HCT116 (cell line): Measurements from ENCODE around the gene SH3D19. TPM values are rescaled to one million over a fixed set of nuclear protein-coding genes. Genes with fewer than 3 reads are reported as not detected.

Source experiments
- ATAC-seq: fragments of 200-7000 bp; cut with Tn5 transposase; 2 replicates; pipeline ENCODE4 v1.9.1; 2020; ENCODE audit warnings: mild to moderate bottlenecking, moderate library complexity
- BruUV-seq: library from RNA; stranded (reverse); fragments of 400-500 nt; replicated peaks from 2 replicates; lab custom pipeline; 2021; lab: Mats Ljungman, UMichigan
- CTCF ChIA-PET: fragments of 300-600 bp; sonication (Branson Sonifier 250); formaldehyde crosslinking; loops from one replicate; lab custom pipeline; 2021; ENCODE audit warnings: antibody characterized with exemption; lab: Charles Lee
- POLR2A ChIA-PET: fragments of 300-600, 350-600 bp; sonication (Branson Sonifier 250); formaldehyde crosslinking; loops from one replicate; lab custom pipeline; 2021; ENCODE audit warnings: antibody characterized with exemption; lab: Charles Lee
- RAD21 ChIA-PET, 2 experiments: fragments of 300-600 bp; sonication (Branson Sonifier 250); formaldehyde crosslinking; loops; one replicate each; lab custom pipeline; 2023; ENCODE audit warnings: low total read pairs in 2 of 2; ENCODE audit not compliant: uncharacterized antibody in 2 of 2, unreplicated experiment in 2 of 2, low non-redundant PET in 1 of 2; lab: Charles Lee
- DNase-seq: peaks from one replicate; pipeline ENCODE4 v3.0.0-alpha.2; 2010; ENCODE audit warnings: low read depth, low spot score
- H2AFZ ChIP-seq: fragments of 200-600 bp; shearing (Covaris generic), sonication (generic); 2 replicates; pipeline ENCODE4 v1.6.1; 2017; ENCODE audit warnings: low read depth, mixed run types, mixed read lengths, antibody characterized with exemption, low read length; ENCODE audit not compliant: poor library complexity, severe bottlenecking
- H3K27ac ChIP-seq: 2 replicates; pipeline ENCODE4 v1.5.1; 2012; ENCODE audit warnings: low read depth, low read length
- H3K27me3 ChIP-seq: fragments of 200-600 bp; sonication (generic); 2 replicates; pipeline ENCODE4 v1.6.1; 2016; ENCODE audit warnings: mixed run types, low read length, mixed read lengths; ENCODE audit not compliant: insufficient read depth
- H3K36me3 ChIP-seq, 2 experiments: fragments of 200-500 bp in 1 of 2; fragments of 200-600 bp in 1 of 2; sonication (Bioruptor generic) in 1 of 2; sonication (generic) in 1 of 2; 2 replicates each; pipeline versions ENCODE4 v1.5.1 to v1.6.1; 2014 to 2016; ENCODE audit warnings: low read length in 2 of 2, inconsistent platforms in 1 of 2, mixed read lengths in 1 of 2, mixed run types in 1 of 2; ENCODE audit not compliant: insufficient read depth in 2 of 2, control insufficient read depth in 1 of 2
- H3K4me1 ChIP-seq, 2 experiments: fragments of 200-600 bp in 1 of 2; sonication (generic) in 1 of 2; 2 replicates each; pipeline versions ENCODE4 v1.5.1 to v1.6.1; 2012 to 2017; ENCODE audit warnings: low read length in 2 of 2, inconsistent platforms in 1 of 2, mild to moderate bottlenecking in 1 of 2, mixed read lengths in 1 of 2, mixed run types in 1 of 2, moderate library complexity in 1 of 2; ENCODE audit not compliant: insufficient read depth in 2 of 2, control insufficient read depth in 1 of 2
- H3K4me2 ChIP-seq: fragments of 200-600 bp; sonication (generic); 2 replicates; pipeline ENCODE4 v1.6.1; 2017; ENCODE audit warnings: mixed run types, low read length, mixed read lengths
- H3K4me3 ChIP-seq, 2 experiments: fragments of 200-600 bp in 1 of 2; sonication (generic) in 1 of 2; replicated peaks in 1 of 2; 2 replicates each; pipeline ENCODE4 v1.5.1; 2011 to 2016; ENCODE audit warnings: low read length in 2 of 2, control low read depth in 1 of 2, low read depth in 1 of 2, mild to moderate bottlenecking in 1 of 2, mixed read lengths in 1 of 2, mixed run types in 1 of 2
- H3K79me2 ChIP-seq: fragments of 200-600 bp; sonication (generic); 2 replicates; pipeline ENCODE4 v1.6.1; 2017; ENCODE audit warnings: mild to moderate bottlenecking, mixed run types, low read length, moderate library complexity, mixed read lengths; ENCODE audit not compliant: insufficient read depth
- H3K9ac ChIP-seq: fragments of 200-600 bp; sonication (generic); 2 replicates; pipeline ENCODE4 v1.6.1; 2016; ENCODE audit warnings: low read length, mixed read lengths
- H3K9me2 ChIP-seq: fragments of 200-600 bp; sonication (generic), shearing (Covaris generic); 2 replicates; pipeline ENCODE4 v1.6.1; 2017; ENCODE audit warnings: mixed run types, mild to moderate bottlenecking, moderate library complexity; ENCODE audit not compliant: insufficient read depth
- H3K9me3 ChIP-seq, 2 experiments: fragments of 200-500 bp in 1 of 2; fragments of 200-600 bp in 1 of 2; sonication (Bioruptor generic) in 1 of 2; sonication (generic) in 1 of 2; 2 replicates each; pipeline ENCODE4 v1.6.1; 2014 to 2017; ENCODE audit warnings: low read length in 2 of 2, mixed read lengths in 2 of 2, inconsistent platforms in 1 of 2, low read depth in 1 of 2, mild to moderate bottlenecking in 1 of 2, mixed run types in 1 of 2, moderate library complexity in 1 of 2; ENCODE audit not compliant: control insufficient read depth in 1 of 2, insufficient read depth in 1 of 2
- H4K20me1 ChIP-seq: fragments of 200-600 bp; sonication (generic), shearing (Covaris generic); 2 replicates; pipeline ENCODE4 v1.6.1; 2017; ENCODE audit warnings: mixed run types, mild to moderate bottlenecking, moderate library complexity; ENCODE audit not compliant: insufficient read depth
- CBX3 ChIP-seq: IDR thresholded peaks from 2 replicates; pipeline ENCODE4 v1.6.1; 2012; ENCODE audit warnings: low read depth
- CEBPB ChIP-seq: IDR thresholded peaks from 2 replicates; pipeline ENCODE4 v1.6.1; 2012; ENCODE audit warnings: low read depth
- ELF1 ChIP-seq: IDR thresholded peaks from 2 replicates; pipeline ENCODE4 v1.6.1; 2012; ENCODE audit warnings: low read depth, borderline replicate concordance
- EZH2 ChIP-seq: fragments of 200-600 bp; sonication (generic); IDR thresholded peaks from 2 replicates; pipeline ENCODE4 v1.6.1; 2017; ENCODE audit warnings: antibody characterized with exemption, mixed run types
- EZH2phosphoT487 ChIP-seq: fragments of 200-600 bp; IDR thresholded peaks from 2 replicates; pipeline ENCODE4 v1.6.1; 2018; ENCODE audit warnings: antibody characterized with exemption, borderline replicate concordance
- FOSL1 ChIP-seq: IDR thresholded peaks from 2 replicates; pipeline ENCODE4 v1.6.1; 2012; ENCODE audit warnings: low read depth
- JUND ChIP-seq: IDR thresholded peaks from 2 replicates; pipeline ENCODE4 v1.6.1; 2012
- MAX ChIP-seq: IDR thresholded peaks from 2 replicates; pipeline ENCODE4 v1.6.1; 2012
- POLR2A ChIP-seq: IDR thresholded peaks from 2 replicates; pipeline ENCODE4 v1.7.0; 2011; ENCODE audit warnings: borderline replicate concordance; ENCODE audit not compliant: insufficient read depth, insufficient read length; ENCODE audit errors: extremely low read depth
- POLR2AphosphoS5 ChIP-seq: IDR thresholded peaks from 2 replicates; pipeline ENCODE4 v1.6.1; 2011; ENCODE audit warnings: mild to moderate bottlenecking, low read depth, low read length, moderate library complexity
- RAD21 ChIP-seq: IDR thresholded peaks from 2 replicates; pipeline ENCODE4 v1.6.1; 2012; ENCODE audit warnings: low read depth, mild to moderate bottlenecking
- SIN3A ChIP-seq: IDR thresholded peaks from 2 replicates; pipeline ENCODE4 v1.6.1; 2012; ENCODE audit warnings: low read depth
- SP1 ChIP-seq: IDR thresholded peaks from 2 replicates; pipeline ENCODE4 v1.6.1; 2012; ENCODE audit warnings: low read depth
- SRF ChIP-seq: IDR thresholded peaks from 2 replicates; pipeline ENCODE4 v1.6.1; 2012; ENCODE audit warnings: low read depth
- TCF7L2 ChIP-seq: IDR thresholded peaks from 2 replicates; pipeline ENCODE4 v1.7.0; 2011; ENCODE audit warnings: borderline replicate concordance, inconsistent platforms; ENCODE audit not compliant: insufficient read depth, insufficient read length; ENCODE audit errors: extremely low read depth
- ZBTB33 ChIP-seq: IDR thresholded peaks from 2 replicates; pipeline ENCODE4 v1.6.1; 2011; ENCODE audit warnings: mild to moderate bottlenecking, low read length, moderate library complexity; ENCODE audit not compliant: insufficient replicate concordance; ENCODE audit errors: extremely low read depth
- ZNF274 ChIP-seq: fragments of 200-500 bp; sonication (Bioruptor generic); IDR thresholded peaks from 2 replicates; pipeline ENCODE4 v1.6.1; 2014; ENCODE audit warnings: mild to moderate bottlenecking, low read depth, low read length, inconsistent platforms
- intact Hi-C: fragments of 100-400 bp; cut with micrococcal nuclease; formaldehyde crosslinking; loops from 2 replicates; pipeline ENCODE4 v1.10.0; 2022
- total RNA-seq: library from RNA; stranded (reverse); gene quantifications from one replicate; pipeline ENCODE4 v1.2.1, GENCODE V29; 2021; ENCODE audit not compliant: unreplicated experiment
- TF ChIP-seq, protein P1 (sequence below): IDR thresholded peaks from 2 replicates; pipeline ENCODE4 v1.6.1; 2012
- TF ChIP-seq, protein P2 (sequence below): IDR thresholded peaks from 2 replicates; pipeline ENCODE4 v1.6.1; 2012; ENCODE audit warnings: low read depth
- TF ChIP-seq, protein P3 (sequence below), 3 experiments: fragments of 200-600 bp in 1 of 3; sonication (generic) in 1 of 3; IDR thresholded peaks in 2 of 3; conservative IDR thresholded peaks in 1 of 3; 2 replicates each; pipeline ENCODE4 v1.5.1; 2012 to 2017; ENCODE audit warnings: low read depth in 2 of 3, low read length in 2 of 3, antibody characterized with exemption in 1 of 3, borderline replicate concordance in 1 of 3, control low read depth in 1 of 3, mild to moderate bottlenecking in 1 of 3, mixed read lengths in 1 of 3, mixed run types in 1 of 3, moderate library complexity in 1 of 3; ENCODE audit not compliant: insufficient read depth in 1 of 3

SH3D19 gene
- total RNA-seq, 1 experiment from 2014 or later = 37.5 TPM

DNA sequence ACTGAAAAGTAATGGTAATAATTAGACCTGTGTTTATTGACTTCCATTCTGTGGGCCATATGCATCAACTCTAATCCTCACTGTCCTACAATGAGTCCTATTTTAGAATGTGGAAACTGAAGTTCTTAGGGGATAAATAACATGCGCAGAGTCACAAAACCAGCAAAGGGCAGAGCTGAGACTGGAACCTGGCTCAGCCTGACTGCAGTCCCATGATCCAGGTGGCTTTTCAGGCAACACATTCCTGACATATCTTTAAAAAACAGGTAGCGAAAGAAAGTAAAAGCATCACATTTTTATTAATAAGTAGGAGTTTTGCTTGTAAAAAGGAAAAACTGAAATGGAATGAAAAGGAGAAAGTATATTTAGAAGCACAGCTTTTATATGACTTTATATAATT lies 83.1 kb downstream of the SH3D19 start:
- Histone ChIP-seq H3K27ac (no peak overlapping the region), H3K9ac (no peak overlapping the region), H2AFZ (no peak overlapping the region), H3K4me1 (no peaks in the 10 kb centered on the region), H3K79me2 (no peaks in the 10 kb centered on the region; the same call in 1 of the 2 replicates), H3K4me3 (no peak overlapping the region)
- POLR2A ChIA-PET = interaction anchor here (0.5 kb wide), 1 partner anchor 23 kb away, joined by 3 read pairs; no protein-coding TSS in a partner anchor
- intact Hi-C loops = no loop called here
- no TSS peak for BruUV-seq
- TF ChIP-seq RAD21 (no peak), EZH2phosphoT487 (no peak), JUND (no peak), ELF1 (no peak), POLR2A (no peak), SIN3A (no peak), ZNF274 (no peak), ZBTB33 (no peak), FOSL1 (no peak), SP1 (no peak), CBX3 (no peak), MAX (no peak), POLR2AphosphoS5 (no peak), SRF (no peak), CEBPB (no peak), EZH2 (no peak), TCF7L2 (no peak)
- TF ChIP-seq, protein P1, sequence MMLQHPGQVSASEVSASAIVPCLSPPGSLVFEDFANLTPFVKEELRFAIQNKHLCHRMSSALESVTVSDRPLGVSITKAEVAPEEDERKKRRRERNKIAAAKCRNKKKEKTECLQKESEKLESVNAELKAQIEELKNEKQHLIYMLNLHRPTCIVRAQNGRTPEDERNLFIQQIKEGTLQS = no peak
- TF ChIP-seq, protein P2, sequence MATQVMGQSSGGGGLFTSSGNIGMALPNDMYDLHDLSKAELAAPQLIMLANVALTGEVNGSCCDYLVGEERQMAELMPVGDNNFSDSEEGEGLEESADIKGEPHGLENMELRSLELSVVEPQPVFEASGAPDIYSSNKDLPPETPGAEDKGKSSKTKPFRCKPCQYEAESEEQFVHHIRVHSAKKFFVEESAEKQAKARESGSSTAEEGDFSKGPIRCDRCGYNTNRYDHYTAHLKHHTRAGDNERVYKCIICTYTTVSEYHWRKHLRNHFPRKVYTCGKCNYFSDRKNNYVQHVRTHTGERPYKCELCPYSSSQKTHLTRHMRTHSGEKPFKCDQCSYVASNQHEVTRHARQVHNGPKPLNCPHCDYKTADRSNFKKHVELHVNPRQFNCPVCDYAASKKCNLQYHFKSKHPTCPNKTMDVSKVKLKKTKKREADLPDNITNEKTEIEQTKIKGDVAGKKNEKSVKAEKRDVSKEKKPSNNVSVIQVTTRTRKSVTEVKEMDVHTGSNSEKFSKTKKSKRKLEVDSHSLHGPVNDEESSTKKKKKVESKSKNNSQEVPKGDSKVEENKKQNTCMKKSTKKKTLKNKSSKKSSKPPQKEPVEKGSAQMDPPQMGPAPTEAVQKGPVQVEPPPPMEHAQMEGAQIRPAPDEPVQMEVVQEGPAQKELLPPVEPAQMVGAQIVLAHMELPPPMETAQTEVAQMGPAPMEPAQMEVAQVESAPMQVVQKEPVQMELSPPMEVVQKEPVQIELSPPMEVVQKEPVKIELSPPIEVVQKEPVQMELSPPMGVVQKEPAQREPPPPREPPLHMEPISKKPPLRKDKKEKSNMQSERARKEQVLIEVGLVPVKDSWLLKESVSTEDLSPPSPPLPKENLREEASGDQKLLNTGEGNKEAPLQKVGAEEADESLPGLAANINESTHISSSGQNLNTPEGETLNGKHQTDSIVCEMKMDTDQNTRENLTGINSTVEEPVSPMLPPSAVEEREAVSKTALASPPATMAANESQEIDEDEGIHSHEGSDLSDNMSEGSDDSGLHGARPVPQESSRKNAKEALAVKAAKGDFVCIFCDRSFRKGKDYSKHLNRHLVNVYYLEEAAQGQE = no peak
- TF ChIP-seq, protein P3, sequence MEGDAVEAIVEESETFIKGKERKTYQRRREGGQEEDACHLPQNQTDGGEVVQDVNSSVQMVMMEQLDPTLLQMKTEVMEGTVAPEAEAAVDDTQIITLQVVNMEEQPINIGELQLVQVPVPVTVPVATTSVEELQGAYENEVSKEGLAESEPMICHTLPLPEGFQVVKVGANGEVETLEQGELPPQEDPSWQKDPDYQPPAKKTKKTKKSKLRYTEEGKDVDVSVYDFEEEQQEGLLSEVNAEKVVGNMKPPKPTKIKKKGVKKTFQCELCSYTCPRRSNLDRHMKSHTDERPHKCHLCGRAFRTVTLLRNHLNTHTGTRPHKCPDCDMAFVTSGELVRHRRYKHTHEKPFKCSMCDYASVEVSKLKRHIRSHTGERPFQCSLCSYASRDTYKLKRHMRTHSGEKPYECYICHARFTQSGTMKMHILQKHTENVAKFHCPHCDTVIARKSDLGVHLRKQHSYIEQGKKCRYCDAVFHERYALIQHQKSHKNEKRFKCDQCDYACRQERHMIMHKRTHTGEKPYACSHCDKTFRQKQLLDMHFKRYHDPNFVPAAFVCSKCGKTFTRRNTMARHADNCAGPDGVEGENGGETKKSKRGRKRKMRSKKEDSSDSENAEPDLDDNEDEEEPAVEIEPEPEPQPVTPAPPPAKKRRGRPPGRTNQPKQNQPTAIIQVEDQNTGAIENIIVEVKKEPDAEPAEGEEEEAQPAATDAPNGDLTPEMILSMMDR (IDR thresholded peaks at IDR 0.05 in 2 of 3, conservative IDR thresholded peaks at IDR 0.05 in 1 of 3; ENCODE audit: borderline replicate concordance in 1 of 3, insufficient read depth in 1 of 3, low read depth in 2 of 3, low read length in 2 of 3) = no peak
- TF ChIP-seq, all 23 proteins: peak for 0
- Histone ChIP-seq H3K4me2 (no peak overlapping the region), H3K27me3 (no peaks in the 10 kb centered on the region), H3K36me3 (no peaks in the 10 kb centered on the region), H4K20me1 (no peaks in the 10 kb centered on the region), H3K9me2 (no peaks in the 10 kb centered on the region), H3K9me3 (no peaks in the 10 kb centered on the region)
- RAD21 ChIA-PET = no interaction called here
- DNase-seq = no peak
- CTCF ChIA-PET = interaction anchor here (1.1 kb wide), 1 partner anchor 34 kb away, joined by 3 read pairs; no protein-coding TSS in a partner anchor
- ATAC-seq = no peak
